ENCODE data around the gene PLPPR5.

Gene PLPPR5

GRCh38 chr1:98937347-98937746 is 67.3 kb downstream of the PLPPR5 start:
- H3K4me3 ChIP-seq (replicated peaks; ENCODE audit: low read depth, low read length) = no peak overlapping the region
- no peak for DNase-seq (ENCODE audit: low read depth)
- TF ChIP-seq CTCF (IDR thresholded peaks at IDR 0.05; ENCODE audit: low read length, missing control alignments) = no peak

GRCh38 chr1:98932184-98932583 is 72.5 kb downstream of the PLPPR5 start:
- TF ChIP-seq CTCF (IDR thresholded peaks at IDR 0.05; ENCODE audit: low read length, missing control alignments) = no peak
- DNase-seq (ENCODE audit: low read depth) = no peak
- H3K4me3 ChIP-seq (replicated peaks; ENCODE audit: low read depth, low read length) = no peak overlapping the region

- DNase-seq (ENCODE audit: low read depth) = no peak
- H3K4me3 ChIP-seq (replicated peaks; ENCODE audit: low read depth, low read length) = no peak overlapping the region
- TF ChIP-seq CTCF (IDR thresholded peaks at IDR 0.05; ENCODE audit: low read length, missing control alignments) = no peak
Observed at GRCh38 chr1:98931128-98931835, 73.4 kb downstream of the PLPPR5 start.

GRCh38 chr1:98929437-98929836 is 75.2 kb downstream of the PLPPR5 start:
- no peak overlapping the region for H3K4me3 ChIP-seq (replicated peaks; ENCODE audit: low read depth, low read length)
- DNase-seq (ENCODE audit: low read depth) = no peak
- TF ChIP-seq CTCF (IDR thresholded peaks at IDR 0.05; ENCODE audit: low read length, missing control alignments) = no peak

- no peak for TF ChIP-seq CTCF (IDR thresholded peaks at IDR 0.05; ENCODE audit: low read length, missing control alignments)
- H3K4me3 ChIP-seq (replicated peaks; ENCODE audit: low read depth, low read length) = no peak overlapping the region
- DNase-seq (ENCODE audit: low read depth) = no peak
Observed at GRCh38 chr1:98926597-98926996, 78.1 kb downstream of the PLPPR5 start.

GRCh38 chr1:98924977-98925376 is 79.7 kb downstream of the PLPPR5 start:
- H3K4me3 ChIP-seq (replicated peaks; ENCODE audit: low read depth, low read length) = no peak overlapping the region
- no peak for TF ChIP-seq CTCF (IDR thresholded peaks at IDR 0.05; ENCODE audit: low read length, missing control alignments)
- no peak for DNase-seq (ENCODE audit: low read depth)

GRCh38 chr1:98923667-98924066 is 81.0 kb downstream of the PLPPR5 start:
- TF ChIP-seq CTCF (IDR thresholded peaks at IDR 0.05; ENCODE audit: low read length, missing control alignments) = no peak
- no peak overlapping the region for H3K4me3 ChIP-seq (replicated peaks; ENCODE audit: low read depth, low read length)
- no peak for DNase-seq (ENCODE audit: low read depth)
